ENCODE results near the gene CSRP1. TPM values are rescaled to one million over a fixed set of nuclear protein-coding genes. Genes with fewer than 3 reads are reported as not detected.
A peak's percentile ranks its signal among the peaks of the same experiment; 100 is the strongest.

CSRP1 gene
- total and polyA plus RNA-seq, 9 of the 15 experiments (the other 6 are each of a cell fraction or from before 2014, with no cell fraction given), result 6.8 to 39.4 (median 23.7) TPM

GRCh38 chr1:201537467-201537866 lies 30.5 kb upstream of the CSRP1 start (continued):
- TF ChIP-seq CUX1 (CRISPR knock-in tag; IDR thresholded peaks at IDR 0.05) (no peak), ZNF740 (CRISPR knock-in tag; IDR thresholded peaks at IDR 0.05) (no peak), ZNF740 (tag; IDR thresholded peaks at IDR 0.05) (no peak), E2F5 (CRISPR knock-in tag; IDR thresholded peaks at IDR 0.05) (no peak), BCOR (IDR thresholded peaks at IDR 0.05) (peak; percentile 93), SMARCA5 (IDR thresholded peaks at IDR 0.05) (peak; percentile 50; the same call in 1 of the 2 replicates), CHD4 (IDR thresholded peaks at IDR 0.05; ENCODE audit: insufficient read depth, insufficient replicate concordance, low read depth, low read length, poor library complexity, severe bottlenecking) (peak; percentile 82), ZNF354B (CRISPR knock-in tag; IDR thresholded peaks at IDR 0.05) (no peak), SIN3B (IDR thresholded peaks at IDR 0.05; ENCODE audit: low read depth) (no peak), CREBBP (IDR thresholded peaks at IDR 0.05; ENCODE audit: low read depth, low read length) (no peak), ZNF165 (CRISPR knock-in tag; IDR thresholded peaks at IDR 0.05; ENCODE audit: borderline replicate concordance) (no peak), BRCA1 (IDR thresholded peaks at IDR 0.05) (no peak), BRCA1 (CRISPR knock-in tag; IDR thresholded peaks at IDR 0.05) (no peak), PHTF2 (CRISPR knock-in tag; IDR thresholded peaks at IDR 0.05) (no peak), ZBTB49 (CRISPR knock-in tag; IDR thresholded peaks at IDR 0.05; ENCODE audit: borderline replicate concordance) (no peak), ZNF121 (CRISPR knock-in tag; conservative IDR thresholded peaks at IDR 0.05) (no peak), RB1 (IDR thresholded peaks at IDR 0.05; ENCODE audit: low read depth) (no peak), RCOR1 (IDR thresholded peaks at IDR 0.05; ENCODE audit: borderline replicate concordance in 1 of 2, low read depth in 2 of 2, low read length in 2 of 2) (peak in 1 of 2 experiments; percentile 39; a peak in 1 of 4 replicates), KLF13 (tag; IDR thresholded peaks at IDR 0.05; ENCODE audit: borderline replicate concordance, low read depth) (no peak), ZNF586 (CRISPR knock-in tag; conservative IDR thresholded peaks at IDR 0.05) (no peak), ESRRA (IDR thresholded peaks at IDR 0.05; ENCODE audit: borderline replicate concordance, low read depth) (0 out of 2 replicates have a peak, but pooled peaks have one; percentile 44)
